ENCODE measurements around the gene HHAT. TPM values are rescaled to one million over a fixed set of nuclear protein-coding genes. Genes with fewer than 3 reads are reported as not detected.
A peak's percentile ranks its signal among the peaks of the same experiment; 100 is the strongest.

Gene HHAT
- total and polyA plus RNA-seq, 9 of the 15 experiments (the other 6 are each of a cell fraction or from before 2014, with no cell fraction given): 0.07 to 0.16 (median 0.13) TPM; not detected in 1

DNA sequence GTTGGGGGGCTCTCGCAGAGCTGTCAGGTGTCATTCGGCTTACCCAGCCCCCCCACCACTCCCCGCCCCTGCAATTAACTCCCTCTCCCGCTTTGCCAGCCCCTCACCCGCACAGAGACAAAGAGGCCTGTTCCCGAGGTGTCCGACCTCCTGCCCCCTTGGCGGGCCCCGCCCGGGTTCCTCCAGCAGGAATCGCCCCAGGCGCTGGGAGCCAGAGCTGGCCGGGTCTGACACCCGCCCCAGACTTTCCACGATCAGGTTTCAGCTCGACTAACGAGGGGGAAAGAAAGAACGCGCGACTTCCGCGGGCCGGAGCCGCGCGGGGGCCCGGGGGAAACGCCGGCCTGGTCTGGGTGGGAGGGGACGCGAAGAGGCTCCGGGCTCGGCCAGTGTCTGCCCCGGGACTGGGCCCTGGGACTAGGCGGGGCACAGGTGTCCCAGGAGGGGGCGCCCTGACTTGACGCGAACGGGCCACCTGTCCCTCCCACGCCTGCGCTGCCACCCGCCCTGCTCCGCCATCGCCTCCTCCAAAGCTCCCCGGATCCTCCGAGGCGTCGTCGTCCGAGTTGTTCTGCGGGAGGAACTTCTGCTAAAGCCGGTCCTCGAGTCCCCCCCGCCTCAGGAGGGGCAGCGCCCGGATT is 36.4 kb upstream of the HHAT start (continued):
- no peak for TF ChIP-seq ZBTB49 (CRISPR knock-in tag; IDR thresholded peaks at IDR 0.05; ENCODE audit: borderline replicate concordance)
- TF ChIP-seq CTCFL (IDR thresholded peaks at IDR 0.05; ENCODE audit: borderline replicate concordance, insufficient read depth, low read depth, low read length, poor library complexity, severe bottlenecking): peak; percentile 42
- TF ChIP-seq HDGF (IDR thresholded peaks at IDR 0.05): no peak
- no peak for TF ChIP-seq ZNF3 (CRISPR knock-in tag; IDR thresholded peaks at IDR 0.05)
- TF ChIP-seq, protein P1, sequence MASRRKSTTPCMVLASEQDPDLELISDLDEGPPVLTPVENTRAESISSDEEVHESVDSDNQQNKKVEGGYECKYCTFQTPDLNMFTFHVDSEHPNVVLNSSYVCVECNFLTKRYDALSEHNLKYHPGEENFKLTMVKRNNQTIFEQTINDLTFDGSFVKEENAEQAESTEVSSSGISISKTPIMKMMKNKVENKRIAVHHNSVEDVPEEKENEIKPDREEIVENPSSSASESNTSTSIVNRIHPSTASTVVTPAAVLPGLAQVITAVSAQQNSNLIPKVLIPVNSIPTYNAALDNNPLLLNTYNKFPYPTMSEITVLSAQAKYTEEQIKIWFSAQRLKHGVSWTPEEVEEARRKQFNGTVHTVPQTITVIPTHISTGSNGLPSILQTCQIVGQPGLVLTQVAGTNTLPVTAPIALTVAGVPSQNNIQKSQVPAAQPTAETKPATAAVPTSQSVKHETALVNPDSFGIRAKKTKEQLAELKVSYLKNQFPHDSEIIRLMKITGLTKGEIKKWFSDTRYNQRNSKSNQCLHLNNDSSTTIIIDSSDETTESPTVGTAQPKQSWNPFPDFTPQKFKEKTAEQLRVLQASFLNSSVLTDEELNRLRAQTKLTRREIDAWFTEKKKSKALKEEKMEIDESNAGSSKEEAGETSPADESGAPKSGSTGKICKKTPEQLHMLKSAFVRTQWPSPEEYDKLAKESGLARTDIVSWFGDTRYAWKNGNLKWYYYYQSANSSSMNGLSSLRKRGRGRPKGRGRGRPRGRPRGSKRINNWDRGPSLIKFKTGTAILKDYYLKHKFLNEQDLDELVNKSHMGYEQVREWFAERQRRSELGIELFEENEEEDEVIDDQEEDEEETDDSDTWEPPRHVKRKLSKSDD (conservative IDR thresholded peaks at IDR 0.05; ENCODE audit: low read length): no peak
- no peak for TF ChIP-seq CREB3 (tag; conservative IDR thresholded peaks at IDR 0.05; ENCODE audit: low read depth)
- no peak for TF ChIP-seq CBX1 (IDR thresholded peaks at IDR 0.05; ENCODE audit: low read depth)
- no peak for TF ChIP-seq CBFA2T3 (IDR thresholded peaks at IDR 0.05)
- TF ChIP-seq, protein P2, sequence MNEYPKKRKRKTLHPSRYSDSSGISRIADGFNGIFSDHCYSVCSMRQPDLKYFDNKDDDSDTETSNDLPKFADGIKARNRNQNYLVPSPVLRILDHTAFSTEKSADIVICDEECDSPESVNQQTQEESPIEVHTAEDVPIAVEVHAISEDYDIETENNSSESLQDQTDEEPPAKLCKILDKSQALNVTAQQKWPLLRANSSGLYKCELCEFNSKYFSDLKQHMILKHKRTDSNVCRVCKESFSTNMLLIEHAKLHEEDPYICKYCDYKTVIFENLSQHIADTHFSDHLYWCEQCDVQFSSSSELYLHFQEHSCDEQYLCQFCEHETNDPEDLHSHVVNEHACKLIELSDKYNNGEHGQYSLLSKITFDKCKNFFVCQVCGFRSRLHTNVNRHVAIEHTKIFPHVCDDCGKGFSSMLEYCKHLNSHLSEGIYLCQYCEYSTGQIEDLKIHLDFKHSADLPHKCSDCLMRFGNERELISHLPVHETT (CRISPR knock-in tag; conservative IDR thresholded peaks at IDR 0.05 in 1 of 2, IDR thresholded peaks at IDR 0.05 in 1 of 2): no peak
- TF ChIP-seq TAF9B (IDR thresholded peaks at IDR 0.05; ENCODE audit: partially characterized antibody): no peak
- peak; percentile 43 to 51; a peak in 3 of 4 replicates for TF ChIP-seq NRF1 (conservative IDR thresholded peaks at IDR 0.05 in 1 of 2, IDR thresholded peaks at IDR 0.05 in 1 of 2)
- TF ChIP-seq ZMIZ1 (IDR thresholded peaks at IDR 0.05; ENCODE audit: low read depth in 2 of 2, low read length in 2 of 2): no peak
